ENCODE results near the gene GPC5.

DNA sequence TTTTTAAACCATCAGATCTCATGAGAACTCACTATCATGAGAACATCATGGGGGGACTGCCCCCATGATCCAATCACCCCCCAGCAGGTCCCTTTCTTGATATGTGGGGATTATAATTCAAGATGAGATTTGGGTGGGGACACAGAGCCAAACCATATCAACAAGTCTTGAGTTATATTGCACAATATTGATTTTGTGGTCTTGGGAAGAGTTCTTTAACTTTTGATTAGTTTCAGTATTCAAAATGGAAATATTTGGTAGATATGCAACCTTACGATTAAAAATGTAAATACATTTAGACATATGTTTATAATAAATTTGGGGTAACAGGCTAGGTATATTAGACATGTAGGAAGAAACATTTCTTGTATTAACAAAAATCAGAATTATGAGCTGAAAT, 188.2 kb downstream of the GPC5 start:
- TF ChIP-seq, protein P1, sequence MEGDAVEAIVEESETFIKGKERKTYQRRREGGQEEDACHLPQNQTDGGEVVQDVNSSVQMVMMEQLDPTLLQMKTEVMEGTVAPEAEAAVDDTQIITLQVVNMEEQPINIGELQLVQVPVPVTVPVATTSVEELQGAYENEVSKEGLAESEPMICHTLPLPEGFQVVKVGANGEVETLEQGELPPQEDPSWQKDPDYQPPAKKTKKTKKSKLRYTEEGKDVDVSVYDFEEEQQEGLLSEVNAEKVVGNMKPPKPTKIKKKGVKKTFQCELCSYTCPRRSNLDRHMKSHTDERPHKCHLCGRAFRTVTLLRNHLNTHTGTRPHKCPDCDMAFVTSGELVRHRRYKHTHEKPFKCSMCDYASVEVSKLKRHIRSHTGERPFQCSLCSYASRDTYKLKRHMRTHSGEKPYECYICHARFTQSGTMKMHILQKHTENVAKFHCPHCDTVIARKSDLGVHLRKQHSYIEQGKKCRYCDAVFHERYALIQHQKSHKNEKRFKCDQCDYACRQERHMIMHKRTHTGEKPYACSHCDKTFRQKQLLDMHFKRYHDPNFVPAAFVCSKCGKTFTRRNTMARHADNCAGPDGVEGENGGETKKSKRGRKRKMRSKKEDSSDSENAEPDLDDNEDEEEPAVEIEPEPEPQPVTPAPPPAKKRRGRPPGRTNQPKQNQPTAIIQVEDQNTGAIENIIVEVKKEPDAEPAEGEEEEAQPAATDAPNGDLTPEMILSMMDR (IDR thresholded peaks at IDR 0.05): no peak
- TF ChIP-seq EZH2phosphoT487 (IDR thresholded peaks at IDR 0.05) (no peak), EZH2 (IDR thresholded peaks at IDR 0.05) (no peak)
